Astrocyte (in vitro differentiated cells and primary cell): ENCODE results near the gene RNPEP. TPM values are rescaled to one million over a fixed set of nuclear protein-coding genes. Genes with fewer than 3 reads are reported as not detected.
"Not testable (repeated sequence)": the region's sequence is repeated elsewhere in the genome, so short reads cannot be mapped to it uniquely, and the experiment has no call there.

Experiments used
- DNase-seq: peaks from one replicate; pipeline ENCODE4 v3.0.0-alpha.2; 2010; ENCODE audit warnings: low read depth
- FAIRE-seq: peaks from 2 replicates; lab custom pipeline; 2011; peaks lifted over from hg19 to GRCh38; lab: Jason Lieb, UNC
- H2AFZ ChIP-seq: 2 replicates; pipeline ENCODE4 v1.6.0; 2012; ENCODE audit warnings: low read depth, low read length, inconsistent platforms
- H3K27ac ChIP-seq: 2 replicates; pipeline ENCODE4 v1.5.1; 2011; ENCODE audit warnings: low read depth, low read length, inconsistent platforms
- H3K27me3 ChIP-seq: 2 replicates; pipeline ENCODE4 v1.6.0; 2011; ENCODE audit warnings: low read length, inconsistent platforms; ENCODE audit not compliant: insufficient read depth
- H3K36me3 ChIP-seq: 2 replicates; pipeline ENCODE4 v1.5.1; 2011; ENCODE audit warnings: low read length, inconsistent platforms; ENCODE audit not compliant: insufficient read depth
- H3K4me1 ChIP-seq: 2 replicates; pipeline ENCODE4 v1.5.1; 2011; ENCODE audit warnings: low read length, inconsistent platforms; ENCODE audit not compliant: insufficient read depth
- H3K4me2 ChIP-seq: 2 replicates; pipeline ENCODE4 v1.6.0; 2012; ENCODE audit warnings: low read length, inconsistent platforms
- H3K4me3 ChIP-seq: 2 replicates; pipeline ENCODE4 v1.5.1; 2011; ENCODE audit warnings: low read depth, mild to moderate bottlenecking, low read length, inconsistent platforms; ENCODE audit not compliant: insufficient read depth
- H3K79me2 ChIP-seq: 2 replicates; pipeline ENCODE4 v1.6.0; 2012; ENCODE audit warnings: mild to moderate bottlenecking, low read length, inconsistent platforms; ENCODE audit not compliant: insufficient read depth
- H3K9ac ChIP-seq: 2 replicates; pipeline ENCODE4 v1.6.0; 2012; ENCODE audit warnings: mild to moderate bottlenecking, low read length, inconsistent platforms
- H3K9me3 ChIP-seq: 2 replicates; pipeline ENCODE4 v1.5.1; 2012; ENCODE audit warnings: low read depth, mild to moderate bottlenecking, low read length, inconsistent platforms; ENCODE audit not compliant: insufficient read depth
- H4K20me1 ChIP-seq: 2 replicates; pipeline ENCODE4 v1.6.0; 2012; ENCODE audit warnings: low read length, inconsistent platforms; ENCODE audit not compliant: insufficient read depth
- H3K27ac Mint-ChIP-seq: one replicate; pipeline ENCODE4 v1.8.0; 2021; ENCODE audit warnings: mild to moderate bottlenecking, mixed read lengths; ENCODE audit not compliant: unreplicated experiment
- H3K27me3 Mint-ChIP-seq: one replicate; pipeline ENCODE4 v1.8.0; 2021; ENCODE audit warnings: low read depth, mixed read lengths; ENCODE audit not compliant: unreplicated experiment
- H3K36me3 Mint-ChIP-seq: one replicate; pipeline ENCODE4 v1.8.0; 2021; ENCODE audit warnings: low read depth, mixed read lengths; ENCODE audit not compliant: unreplicated experiment
- H3K4me1 Mint-ChIP-seq: one replicate; pipeline ENCODE4 v1.8.0; 2021; ENCODE audit warnings: low read depth, mixed read lengths; ENCODE audit not compliant: unreplicated experiment
- H3K4me3 Mint-ChIP-seq: one replicate; pipeline ENCODE4 v1.8.0; 2021; ENCODE audit warnings: mild to moderate bottlenecking, moderate library complexity, mixed read lengths; ENCODE audit not compliant: unreplicated experiment
- H3K9me3 Mint-ChIP-seq: one replicate; pipeline ENCODE4 v1.8.0; 2021; ENCODE audit warnings: mild to moderate bottlenecking, mixed read lengths; ENCODE audit not compliant: unreplicated experiment
- EZH2 ChIP-seq: IDR thresholded peaks from 2 replicates; pipeline ENCODE4 v1.6.1; 2012; ENCODE audit warnings: mild to moderate bottlenecking, low read length, inconsistent platforms; ENCODE audit not compliant: insufficient read depth
- total RNA-seq: library from RNA; stranded (reverse); gene quantifications from 2 replicates; pipeline ENCODE4 v1.2.1, GENCODE V29; 2021
- TF ChIP-seq, protein P1 (sequence below): IDR thresholded peaks from 2 replicates; pipeline ENCODE4 v1.5.1; 2011; ENCODE audit warnings: low read depth, mild to moderate bottlenecking, inconsistent platforms, low read length, moderate library complexity; ENCODE audit not compliant: insufficient read depth

RNPEP gene
- total RNA-seq, 1 donor from 2014 or later: 68.9 TPM

DNA sequence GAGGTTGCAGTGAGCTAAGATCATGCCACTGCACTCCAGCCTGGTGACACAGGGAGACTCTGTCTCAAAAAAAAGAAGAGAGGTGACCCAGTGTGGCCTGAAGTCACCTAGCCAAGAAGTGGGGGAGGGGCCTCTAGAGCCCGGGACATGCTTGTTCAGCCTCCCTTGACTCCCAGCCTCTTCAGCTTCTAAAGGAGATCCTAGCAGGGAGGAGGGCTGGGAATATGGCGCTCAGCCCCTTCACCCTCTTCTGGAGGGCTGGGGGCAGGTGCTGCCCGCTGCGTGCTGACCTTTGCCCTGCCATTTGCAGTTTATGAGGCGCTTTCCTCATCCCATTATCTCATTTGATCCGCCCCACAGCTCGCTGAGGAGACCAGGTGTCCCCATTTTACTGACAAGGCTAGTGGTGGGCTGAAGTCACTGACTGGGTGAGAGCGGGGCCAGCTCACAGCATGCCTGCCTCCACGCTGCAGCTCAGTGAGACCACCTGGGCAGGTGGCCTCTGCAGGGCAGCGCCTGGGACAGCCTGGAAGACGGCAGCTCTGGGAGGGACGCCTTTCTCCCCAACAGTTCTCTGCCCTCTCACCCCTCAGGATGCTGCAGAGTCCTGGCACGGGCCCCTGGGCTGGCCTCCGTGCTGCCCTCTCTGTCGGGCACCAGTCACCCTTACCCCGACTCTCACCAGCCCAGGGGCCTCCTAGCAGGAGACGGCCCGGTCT is 35.5 kb downstream of the RNPEP start:
- Mint-ChIP-seq H3K27ac (no peak overlapping the region), H3K9me3 (no peaks in the 10 kb centered on the region), H3K27me3 (peaks cover 15% of the 10 kb centered on the region), H3K4me3 (no peak overlapping the region), H3K4me1 (peaks cover 6% of the 10 kb centered on the region), H3K36me3 (peaks cover 3% of the 10 kb centered on the region)
- Histone ChIP-seq H3K9me3 (no peaks in the 10 kb centered on the region), H3K9ac (no peak overlapping the region), H3K79me2 (no peaks in the 10 kb centered on the region), H3K4me1 (peaks cover 14% of the 10 kb centered on the region), H3K4me2 (no peak overlapping the region), H3K27me3 (peaks cover 2% of the 10 kb centered on the region), H4K20me1 (no peaks in the 10 kb centered on the region), H3K36me3 (no peaks in the 10 kb centered on the region), H3K4me3 (no peak overlapping the region), H2AFZ (no peak overlapping the region), H3K27ac (no peak overlapping the region)
- DNase-seq (no peak), FAIRE-seq (no peak)
- TF ChIP-seq, protein P1, sequence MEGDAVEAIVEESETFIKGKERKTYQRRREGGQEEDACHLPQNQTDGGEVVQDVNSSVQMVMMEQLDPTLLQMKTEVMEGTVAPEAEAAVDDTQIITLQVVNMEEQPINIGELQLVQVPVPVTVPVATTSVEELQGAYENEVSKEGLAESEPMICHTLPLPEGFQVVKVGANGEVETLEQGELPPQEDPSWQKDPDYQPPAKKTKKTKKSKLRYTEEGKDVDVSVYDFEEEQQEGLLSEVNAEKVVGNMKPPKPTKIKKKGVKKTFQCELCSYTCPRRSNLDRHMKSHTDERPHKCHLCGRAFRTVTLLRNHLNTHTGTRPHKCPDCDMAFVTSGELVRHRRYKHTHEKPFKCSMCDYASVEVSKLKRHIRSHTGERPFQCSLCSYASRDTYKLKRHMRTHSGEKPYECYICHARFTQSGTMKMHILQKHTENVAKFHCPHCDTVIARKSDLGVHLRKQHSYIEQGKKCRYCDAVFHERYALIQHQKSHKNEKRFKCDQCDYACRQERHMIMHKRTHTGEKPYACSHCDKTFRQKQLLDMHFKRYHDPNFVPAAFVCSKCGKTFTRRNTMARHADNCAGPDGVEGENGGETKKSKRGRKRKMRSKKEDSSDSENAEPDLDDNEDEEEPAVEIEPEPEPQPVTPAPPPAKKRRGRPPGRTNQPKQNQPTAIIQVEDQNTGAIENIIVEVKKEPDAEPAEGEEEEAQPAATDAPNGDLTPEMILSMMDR: no peak
- TF ChIP-seq EZH2: no peak

DNA sequence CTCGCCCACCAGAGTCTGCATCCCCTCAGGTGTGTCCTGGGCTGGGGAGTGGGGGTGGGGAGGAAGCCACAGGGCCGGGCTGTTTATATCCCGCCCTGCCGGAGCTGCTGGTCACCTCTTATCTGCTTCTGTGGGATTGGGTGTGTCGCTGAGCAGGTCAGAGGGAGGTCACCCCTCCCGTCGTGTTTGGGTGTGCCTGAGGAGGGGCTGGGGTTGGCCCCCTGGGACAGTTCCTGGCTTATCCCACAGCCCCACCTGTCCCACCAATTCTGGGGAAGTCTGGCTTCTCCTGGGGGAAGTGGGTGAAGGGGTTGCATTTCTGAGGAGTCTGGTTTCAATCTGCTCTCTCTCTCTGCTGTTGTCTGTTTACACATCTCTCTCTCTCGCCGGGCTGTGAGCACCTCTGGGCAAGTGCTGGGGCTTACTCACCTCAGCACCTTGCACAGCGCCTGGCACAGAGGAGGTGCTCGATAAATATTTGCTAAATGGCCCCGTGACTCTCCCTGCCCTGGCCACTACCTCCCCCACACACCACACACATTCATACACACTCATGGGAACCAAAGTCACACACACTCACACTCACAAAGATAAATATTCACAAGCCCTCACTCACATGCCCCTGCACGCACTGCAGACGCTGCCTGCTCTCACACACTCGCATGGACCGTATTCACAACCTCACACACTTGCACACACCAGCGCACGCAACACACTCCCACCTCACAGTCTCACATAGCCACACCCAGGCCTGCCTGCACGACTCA is 36.2 kb downstream of the RNPEP start:
- Histone ChIP-seq H3K9me3 (no peaks in the 10 kb centered on the region), H4K20me1 (no peaks in the 10 kb centered on the region), H3K4me3 (no peak overlapping the region), H3K4me2 (no peak overlapping the region), H3K79me2 (no peaks in the 10 kb centered on the region), H3K27me3 (peaks cover 2% of the 10 kb centered on the region), H3K4me1 (peaks cover 15% of the 10 kb centered on the region), H2AFZ (no peak overlapping the region), H3K36me3 (no peaks in the 10 kb centered on the region), H3K9ac (no peak overlapping the region), H3K27ac (no peak overlapping the region)
- TF ChIP-seq, protein P1: no peak
- TF ChIP-seq EZH2: no peak
- H3K4me1 Mint-ChIP-seq: peaks cover 9% of the 10 kb centered on the region
- H3K36me3 Mint-ChIP-seq: peaks cover 3% of the 10 kb centered on the region
- no peaks in the 10 kb centered on the region for H3K9me3 Mint-ChIP-seq
- DNase-seq: no peak
- H3K4me3 Mint-ChIP-seq: no peak overlapping the region
- H3K27ac Mint-ChIP-seq: peak overlapping the region; percentile 76
- H3K27me3 Mint-ChIP-seq: peaks cover 20% of the 10 kb centered on the region
- no peak for FAIRE-seq

DNA sequence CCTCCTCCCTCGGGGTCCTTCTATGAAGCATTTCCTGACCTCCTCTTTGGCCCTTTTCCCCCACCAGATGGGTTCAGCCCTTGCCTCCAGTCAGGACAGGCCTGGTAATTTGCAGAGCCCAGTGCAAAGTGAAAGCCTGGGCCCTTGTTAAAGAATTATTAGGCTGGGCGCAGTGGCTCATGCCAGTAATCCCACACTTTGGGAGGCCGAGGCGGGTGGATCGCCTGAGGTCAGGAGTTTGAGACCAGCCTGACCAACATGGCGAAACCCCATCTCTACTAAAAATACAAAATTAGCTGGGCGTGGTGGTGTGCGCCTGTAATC is 36.7 kb downstream of the RNPEP start:
- not testable (repeated sequence) for H3K4me3 ChIP-seq, H3K9ac ChIP-seq, H3K4me2 ChIP-seq, H3K9me3 ChIP-seq, H3K36me3 Mint-ChIP-seq, H3K4me3 Mint-ChIP-seq, DNase-seq, H3K79me2 ChIP-seq, H3K27ac Mint-ChIP-seq, H3K36me3 ChIP-seq, H3K9me3 Mint-ChIP-seq, H3K4me1 Mint-ChIP-seq, H2AFZ ChIP-seq, H4K20me1 ChIP-seq, H3K27ac ChIP-seq, H3K27me3 ChIP-seq, FAIRE-seq
- peaks cover 20% of the 10 kb centered on the region for H3K27me3 Mint-ChIP-seq
- peaks cover 15% of the 10 kb centered on the region for H3K4me1 ChIP-seq
